Transverse colon (tissue), 3 donors: ENCODE data around the gene NBAS.

Source experiments
- CTCF ChIP-seq, 5 experiments: fragments of 200-600 bp in 3 of 5; fragments of 450-650 bp in 2 of 5; sonication (generic) in 3 of 5; IDR thresholded peaks; 1 replicate in 2 of 5; 2 replicates in 3 of 5; pipeline ENCODE4 v1.5.1; 2016 to 2017; ENCODE audit warnings: antibody characterized with exemption in 5 of 5, inconsistent platforms in 3 of 5, mild to moderate bottlenecking in 2 of 5, moderate library complexity in 1 of 5
- EP300 ChIP-seq: sonication (generic); formaldehyde crosslinking; IDR thresholded peaks from one replicate; pipeline ENCODE4 v1.6.1; 2017; ENCODE audit warnings: antibody characterized with exemption, low read depth
- POLR2A ChIP-seq: fragments of 450-650 bp; IDR thresholded peaks from one replicate; pipeline ENCODE4 v1.6.1; 2016; ENCODE audit warnings: antibody characterized with exemption, mild to moderate bottlenecking, moderate library complexity

GRCh38 chr2:15357186-15357585 lies 203.9 kb downstream of the NBAS start:
- no peak for TF ChIP-seq POLR2A
- TF ChIP-seq CTCF (IDR thresholded peaks at IDR 0.05) = no peak
- no peak for TF ChIP-seq EP300
